Sciatic nerve (tissue), 2 donors: ENCODE measurements around the gene MTRF1. TPM values are rescaled to one million over a fixed set of nuclear protein-coding genes. Genes with fewer than 3 reads are reported as not detected.
"Not testable (repeated sequence)": the region's sequence is repeated elsewhere in the genome, so short reads cannot be mapped to it uniquely, and the experiment has no call there.

Experiments
- ATAC-seq: fragments of 200-7000 bp; cut with Tn5 transposase; one replicate; pipeline ENCODE4 v1.9.1; 2020; ENCODE audit warnings: mild to moderate bottlenecking, moderate library complexity
- DNase-seq: peaks from one replicate; pipeline ENCODE4 v3.0.0-alpha.2; 2020; ENCODE audit warnings: low spot score
- intact Hi-C: fragments of 100-400 bp; cut with DNase I; formaldehyde crosslinking; loops from one replicate; pipeline ENCODE4 v1.14.2; 2022
- total RNA-seq: library from RNA; stranded (reverse); fragmentation: NEBNext Ultra II Directional; extraction: Animal tissue kit (Norgen Biotek cat#: 25700); gene quantifications from one replicate; pipeline ENCODE4 v1.2.1, GENCODE V29; 2021
- donor health status: DM: no; HTN: no; CAD: no.
- donor health status: DM: no; HTN: no; CAD: no.

Gene MTRF1
- total RNA-seq, 1 donor from 2014 or later, result 12.2 TPM

- intact Hi-C loops, result loop anchor here (10.0 kb wide), 1 partner anchor 1791 kb away; no protein-coding TSS in a partner anchor
- peak; percentile 94 for DNase-seq
- ATAC-seq, result peak; percentile 99
These were observed 69.2 kb downstream of the MTRF1 start, which contains the start of gene KBTBD7 for GRCh38 chr13:41193919-41194824. TSS of gene KBTBD7 (minus strand) at chr13:41194569. CDS start at chr13:41194257, 312 bp downstream.

- intact Hi-C loops, result loop anchor here (10.0 kb wide), 1 partner anchor 1791 kb away; no protein-coding TSS in a partner anchor
- ATAC-seq (no peak), DNase-seq (no peak)
These were observed 69.9 kb downstream of the MTRF1 start for GRCh38 chr13:41193469-41193868.

GRCh38 chr13:41188584-41188983 lies 74.8 kb downstream of the MTRF1 start:
- ATAC-seq, result no peak
- no peak for DNase-seq
- intact Hi-C loops, result no loop called here

- intact Hi-C loops, result no loop called here
- no peak for DNase-seq
These were observed 76.9 kb downstream of the MTRF1 start for GRCh38 chr13:41186481-41186880.

GRCh38 chr13:41182231-41182630 lies 81.1 kb downstream of the MTRF1 start:
- no peak for DNase-seq
- intact Hi-C loops, result no loop called here
- no peak for ATAC-seq

More at GRCh38 chr13:41186481-41186880, 76.9 kb downstream of the MTRF1 start:
- ATAC-seq, result no peak

- no peak for ATAC-seq
- intact Hi-C loops, result no loop called here
- DNase-seq, result no peak
These were observed 83.7 kb downstream of the MTRF1 start for GRCh38 chr13:41179593-41180250.

- DNase-seq (no peak), ATAC-seq (no peak)
- intact Hi-C loops, result no loop called here
These were observed 85.3 kb downstream of the MTRF1 start for GRCh38 chr13:41178040-41178439.

- DNase-seq (no peak), ATAC-seq (no peak)
- intact Hi-C loops, result no loop called here
These were observed 85.8 kb downstream of the MTRF1 start for GRCh38 chr13:41177616-41178015.

GRCh38 chr13:41175576-41175975 lies 87.8 kb downstream of the MTRF1 start:
- DNase-seq, ATAC-seq, intact Hi-C loops: not testable (repeated sequence)

Other genes starting within 250 kb of the MTRF1 start
- gene ELF1, start 244.3 kb downstream of the MTRF1 start, total RNA-seq, result 61.7 TPM
- 17.1 TPM for gene WBP4, start 202.1 kb downstream of the MTRF1 start, total RNA-seq
- gene KBTBD6, start 130.8 kb downstream of the MTRF1 start, total RNA-seq, result 9.8 TPM
- 8.5 TPM for gene KBTBD7, start 69.0 kb downstream of the MTRF1 start, total RNA-seq
- gene NAA16, start 47.7 kb upstream of the MTRF1 start, total RNA-seq, result 29.7 TPM
- 138 TPM for gene RGCC, start 194.0 kb upstream of the MTRF1 start, total RNA-seq